Left ventricle myocardium inferior (tissue), 1 donor: ENCODE data around the gene PIGH. TPM values are rescaled to one million over a fixed set of nuclear protein-coding genes. Genes with fewer than 3 reads are reported as not detected.
A peak's percentile ranks its signal among the peaks of the same experiment; 100 is the strongest.
"Not testable (repeated sequence)": the region's sequence is repeated elsewhere in the genome, so short reads cannot be mapped to it uniquely, and the experiment has no call there.

Source experiments
- DNase-seq: peaks from one replicate; pipeline ENCODE4 v3.0.0-alpha.2; 2020
- H3K27ac ChIP-seq: fragments of 200-600 bp; replicated peaks from 2 replicates; pipeline ENCODE4 v1.8.0; 2021
- H3K27me3 ChIP-seq: fragments of 200-600 bp; 2 replicates; pipeline ENCODE4 v1.8.0; 2021; ENCODE audit warnings: low read depth
- H3K36me3 ChIP-seq: fragments of 200-600 bp; 2 replicates; pipeline ENCODE4 v1.8.0; 2021
- H3K4me1 ChIP-seq: fragments of 200-600 bp; 2 replicates; pipeline ENCODE4 v1.8.0; 2021
- H3K4me3 ChIP-seq: fragments of 200-600 bp; 2 replicates; pipeline ENCODE4 v1.8.0; 2021; ENCODE audit warnings: mild to moderate bottlenecking, moderate library complexity
- H3K9me3 ChIP-seq: fragments of 200-600 bp; replicated peaks from 2 replicates; pipeline ENCODE4 v1.8.0; 2021
- CTCF ChIP-seq: fragments of 200-600 bp; IDR thresholded peaks from 2 replicates; pipeline ENCODE4 v1.8.0; 2021; ENCODE audit warnings: antibody characterized with exemption, mild to moderate bottlenecking, borderline replicate concordance
- intact Hi-C: fragments of 100-400 bp; cut with micrococcal nuclease; formaldehyde crosslinking; loops from one replicate; pipeline ENCODE4 v1.11.0; 2022
- total RNA-seq: library from RNA; stranded (reverse); fragmentation: NEBNext Ultra II Directional; extraction: Animal tissue kit (Norgen Biotek cat#: 25700); gene quantifications from one replicate; pipeline ENCODE4 v1.2.1, GENCODE V29; 2021
- donor health status: DM: no; HTN: yes; CAD: no; lungs with severe emphysema.

Gene PIGH
- total RNA-seq, 1 donor from 2014 or later, result 12.8 TPM

GRCh38 chr14:67607646-67608045 is 7.6 kb upstream of the PIGH start:
- H3K4me1 ChIP-seq, result no peaks in the 10 kb centered on the region
- no peak for TF ChIP-seq CTCF
- intact Hi-C loops, result no loop called here
- no peak overlapping the region for H3K4me3 ChIP-seq
- peaks cover 9% of the 10 kb centered on the region for H3K27me3 ChIP-seq
- DNase-seq, result no peak
- H3K9me3 ChIP-seq, result no peaks in the 10 kb centered on the region
- no peaks in the 10 kb centered on the region for H3K36me3 ChIP-seq
- no peak overlapping the region for H3K27ac ChIP-seq

- no peak overlapping the region for H3K27ac ChIP-seq
- H3K4me1 ChIP-seq, result peaks cover 20% of the 10 kb centered on the region
- intact Hi-C loops, result no loop called here
- no peak for DNase-seq
- H3K27me3 ChIP-seq, result peaks cover 4% of the 10 kb centered on the region
- no peaks in the 10 kb centered on the region for H3K9me3 ChIP-seq
- TF ChIP-seq CTCF, result no peak
- H3K4me3 ChIP-seq, result no peak overlapping the region
- no peaks in the 10 kb centered on the region for H3K36me3 ChIP-seq
Observed at GRCh38 chr14:67602995-67603545, 3.0 kb upstream of the PIGH start.

- no peak overlapping the region for H3K4me3 ChIP-seq
- H3K4me1 ChIP-seq, result peaks cover 20% of the 10 kb centered on the region
- TF ChIP-seq CTCF, result no peak
- no peaks in the 10 kb centered on the region for H3K36me3 ChIP-seq
- intact Hi-C loops, result no loop called here
- peaks cover 4% of the 10 kb centered on the region for H3K27me3 ChIP-seq
- H3K27ac ChIP-seq, result no peak overlapping the region
- H3K9me3 ChIP-seq, result no peaks in the 10 kb centered on the region
- DNase-seq, result no peak
Observed at GRCh38 chr14:67602076-67602475, 2.0 kb upstream of the PIGH start.

DNA sequence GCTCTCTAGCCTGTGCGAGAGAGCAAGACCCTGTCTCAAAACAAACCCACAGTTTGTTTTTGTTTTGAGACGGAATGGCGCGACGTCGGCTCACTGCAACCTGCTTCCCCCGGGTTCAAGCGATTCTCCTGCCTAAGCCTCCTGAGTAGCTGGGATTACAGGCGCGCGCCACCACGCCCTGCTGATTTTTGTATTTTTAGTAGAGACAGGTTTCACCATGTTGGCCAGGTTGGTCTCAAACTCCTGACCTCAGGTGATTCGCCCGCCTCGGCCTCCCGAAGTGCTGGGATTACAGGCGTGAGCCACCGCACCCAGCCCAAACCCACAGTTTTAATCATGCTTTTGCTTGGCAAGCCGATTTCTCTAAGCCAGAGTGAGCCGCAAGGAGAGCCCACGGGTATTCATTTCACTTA is 500 bp upstream of the PIGH start:
- intact Hi-C loops, H3K9me3 ChIP-seq, H3K36me3 ChIP-seq, H3K27me3 ChIP-seq, DNase-seq: not testable (repeated sequence)
- Histone ChIP-seq H3K4me3 (peak overlapping the region; percentile 89), H3K4me1 (peaks cover 20% of the 10 kb centered on the region), H3K27ac (peak overlapping the region; percentile 93)

GRCh38 chr14:67595392-67595791 is 4.7 kb downstream of the PIGH start:
- peaks cover 17% of the 10 kb centered on the region for H3K4me1 ChIP-seq
- peaks cover 45% of the 10 kb centered on the region for H3K36me3 ChIP-seq
- intact Hi-C loops, result no loop called here
- no peak overlapping the region for H3K27ac ChIP-seq
- no peak for TF ChIP-seq CTCF
- H3K27me3 ChIP-seq, result no peaks in the 10 kb centered on the region
- H3K9me3 ChIP-seq, result no peaks in the 10 kb centered on the region
- no peak for DNase-seq
- H3K4me3 ChIP-seq, result no peak overlapping the region

- H3K4me3 ChIP-seq, H3K27ac ChIP-seq, H3K27me3 ChIP-seq, H3K9me3 ChIP-seq, H3K4me1 ChIP-seq, intact Hi-C loops, DNase-seq: not testable (repeated sequence)
- peaks cover 61% of the 10 kb centered on the region for H3K36me3 ChIP-seq
Observed at GRCh38 chr14:67593650-67594049, 6.4 kb downstream of the PIGH start.
